Body of pancreas (tissue), 4 donors: ENCODE measurements around the gene SNAI3. TPM values are rescaled to one million over a fixed set of nuclear protein-coding genes. Genes with fewer than 3 reads are reported as not detected.
A peak's percentile ranks its signal among the peaks of the same experiment; 100 is the strongest.

Experiments
- ATAC-seq: fragments of 150-250 bp; one replicate; pipeline ENCODE4 v1.9.1; 2016
- DNase-seq, 4 donors: peaks; one replicate each; pipeline ENCODE4 v3.0.0-alpha.2; 2019
- H3K27ac ChIP-seq, 4 donors: fragments of 200-600 bp; sonication (generic); 1 replicate in 3 of 4; 2 replicates in 1 of 4; pipeline versions ENCODE4 v1.5.1 to v1.6.1; 2016 to 2019; ENCODE audit warnings: mild to moderate bottlenecking in 1 of 4, mixed read lengths in 1 of 4, moderate library complexity in 1 of 4
- H3K27me3 ChIP-seq, 2 donors: fragments of 200-600 bp; sonication (generic); one replicate each; pipeline ENCODE4 v1.6.0; 2016; ENCODE audit warnings: mild to moderate bottlenecking in 1 of 2
- H3K36me3 ChIP-seq, 2 donors: fragments of 200-600 bp; sonication (generic); replicated peaks in 1 of 2; 2 replicates each; pipeline ENCODE4 v1.5.1; 2016; ENCODE audit warnings: low read depth in 2 of 2; ENCODE audit not compliant: insufficient read depth in 1 of 2
- H3K4me1 ChIP-seq: fragments of 200-600 bp; sonication (generic); one replicate; pipeline ENCODE4 v1.6.0; 2016
- H3K4me3 ChIP-seq, 2 donors: fragments of 200-600 bp; sonication (generic); 1 replicate in 1 of 2; 2 replicates in 1 of 2; pipeline ENCODE4 v1.5.1; 2016 to 2019
- H3K9me3 ChIP-seq, 3 donors: fragments of 200-600 bp; sonication (generic); 1 replicate in 2 of 3; 2 replicates in 1 of 3; pipeline ENCODE4 v1.5.1; 2016
- CTCF ChIP-seq, 7 experiments: fragments of 450-650 bp in 4 of 7; fragments of 200-600 bp in 3 of 7; sonication (generic) in 3 of 7; IDR thresholded peaks; one replicate each; pipeline ENCODE4 v1.5.1; 2016 to 2019; ENCODE audit warnings: antibody characterized with exemption in 7 of 7
- POLR2A ChIP-seq, 3 donors: fragments of 450-650 bp; IDR thresholded peaks; one replicate each; pipeline ENCODE4 v1.6.1; 2016; ENCODE audit warnings: antibody characterized with exemption in 3 of 3, mild to moderate bottlenecking in 2 of 3
- WGBS, 2 donors: methylation state at CpG; one replicate each; pipeline ENCODE4 v1.1.5; 2017; 5-methylcytosine and 5-hydroxymethylcytosine counted together
- intact Hi-C: fragments of 100-400 bp; cut with DNase I; formaldehyde crosslinking; loops from one replicate; pipeline ENCODE4 v1.15.1; 2023
- total RNA-seq, 2 donors: library from RNA; depleted of rRNA; stranded (reverse); fragments of >200 nt; gene quantifications; one replicate each; pipeline ENCODE4 v1.1.0, GENCODE V29; 2016

SNAI3 gene
- total RNA-seq, 2 donors from 2014 or later, result 0.26 TPM; not detected in 1

- intact Hi-C loops, result no loop called here
- Histone ChIP-seq H3K4me3 (peak within 1 kb of the TSS; percentile 56 to 96), H3K27ac (peak within 1 kb of the TSS; percentile 42 to 89 (median 64)), H3K27me3 (no peaks in the 10 kb centered on the region), H3K36me3 (no peaks in the 10 kb centered on the region), H3K9me3 (no peaks in the 10 kb centered on the region), H3K4me1 (peaks cover 31% of the 10 kb centered on the region)
- 0% methylated on average over 7 to 83 of the region's 86 CpGs for WGBS, 2 donors
- TF ChIP-seq POLR2A (IDR thresholded peaks at IDR 0.05), result peak; percentile 23 to 60 (median 45)
- TF ChIP-seq CTCF (IDR thresholded peaks at IDR 0.05), result peak in 2 of 7 experiments; percentile 23 to 37
- ATAC-seq (peak; percentile 93), DNase-seq (peak; percentile 90 to 92 (median 92))
Observed at GRCh38 chr16:88706229-88706964, 20.1 kb upstream of the SNAI3 start, which contains the start of the genes CTU2 and RNF166. Gene CTU2 (plus strand): TSS chr16:88706503. CDS start chr16:88706531, 28 bp downstream. Gene RNF166 (minus strand): TSS chr16:88706408. CDS start chr16:88706325, 83 bp downstream.

GRCh38 chr16:88705801-88706228 lies 19.5 kb upstream of the SNAI3 start:
- Histone ChIP-seq H3K4me1 (peaks cover 34% of the 10 kb centered on the region), H3K36me3 (no peaks in the 10 kb centered on the region), H3K27me3 (no peaks in the 10 kb centered on the region), H3K4me3 (peak overlapping the region; percentile 27 to 96), H3K9me3 (no peaks in the 10 kb centered on the region), H3K27ac (peak overlapping the region; percentile 42 to 89 (median 64))
- DNase-seq (peak in 3 of 4 donors; percentile 38 to 40 (median 38)), ATAC-seq (peak; percentile 52)
- no peak for TF ChIP-seq POLR2A (IDR thresholded peaks at IDR 0.05)
- 0% methylated on average over 25 of the region's 57 CpGs; no CpG with 5 or more reads in 1 of the 2 donors for WGBS, 2 donors
- intact Hi-C loops, result no loop called here

- no peaks in the 10 kb centered on the region for H3K27me3 ChIP-seq
- H3K9me3 ChIP-seq, result no peaks in the 10 kb centered on the region
- intact Hi-C loops, result no loop called here
- DNase-seq (peak in 1 of 4 donors; percentile 56), ATAC-seq (no peak)
- WGBS, 2 donors, result 15 to 18% methylated on average over 8 to 9 of the region's 9 CpGs
- H3K36me3 ChIP-seq, result no peaks in the 10 kb centered on the region
- TF ChIP-seq CTCF (IDR thresholded peaks at IDR 0.05) (no peak), POLR2A (IDR thresholded peaks at IDR 0.05) (peak in 2 of 3 donors; percentile 21 to 39)
- peak overlapping the region in 3 of 4 donors; percentile 42 to 89 (median 83) for H3K27ac ChIP-seq
- H3K4me1 ChIP-seq, result peaks cover 34% of the 10 kb centered on the region
- H3K4me3 ChIP-seq, result peak overlapping the region; percentile 27 to 69
Observed at GRCh38 chr16:88705076-88705684, 18.9 kb upstream of the SNAI3 start.

- H3K4me1 ChIP-seq, result peaks cover 34% of the 10 kb centered on the region
- ATAC-seq, result no peak
- no peak for TF ChIP-seq CTCF (IDR thresholded peaks at IDR 0.05)
- TF ChIP-seq POLR2A (IDR thresholded peaks at IDR 0.05), result peak in 1 of 3 donors; percentile 36
Observed at GRCh38 chr16:88703486-88704309, 17.4 kb upstream of the SNAI3 start.

More at GRCh38 chr16:88703486-88704309, 17.4 kb upstream of the SNAI3 start:
- peak in 1 of 4 donors; percentile 71 for DNase-seq
- WGBS, 2 donors, result 64 to 75% methylated on average over 6 to 26 of the region's 26 CpGs
- Histone ChIP-seq H3K27me3 (no peaks in the 10 kb centered on the region), H3K36me3 (no peaks in the 10 kb centered on the region), H3K27ac (peak overlapping the region in 2 of 4 donors; percentile 37 to 89), H3K9me3 (no peaks in the 10 kb centered on the region), H3K4me3 (no peak overlapping the region)
- intact Hi-C loops, result no loop called here
